Common myeloid progenitor, CD34-positive (primary cell): ENCODE data around the gene LRRC51.

Experiments used
- CTCF ChIA-PET: fragments of 350-600 bp; sonication (Branson Sonifier 250); formaldehyde crosslinking; loops from one replicate; lab custom pipeline; 2021; ENCODE audit warnings: antibody characterized with exemption; lab: Charles Lee
- POLR2A ChIA-PET: fragments of 350-600 bp; sonication (Branson Sonifier 250); formaldehyde crosslinking; loops from one replicate; lab custom pipeline; 2021; ENCODE audit warnings: antibody characterized with exemption; lab: Charles Lee
- DNase-seq, 3 donors: peaks; one replicate each; pipeline versions ENCODE4 v3.0.0 to v3.0.0-alpha.2; 2013
- H3K27ac ChIP-seq, 2 experiments: 1 replicate in 1 of 2; 2 replicates in 1 of 2; pipeline ENCODE4 v1.7.0; 2013; ENCODE audit warnings: inconsistent platforms in 2 of 2, low read length in 2 of 2, mild to moderate bottlenecking in 2 of 2, low read depth in 1 of 2, moderate library complexity in 1 of 2; ENCODE audit not compliant: severe bottlenecking in 2 of 2, insufficient read depth in 1 of 2, poor library complexity in 1 of 2
- H3K27me3 ChIP-seq, 5 experiments: replicated peaks in 2 of 5; 1 replicate in 3 of 5; 2 replicates in 2 of 5; pipeline versions ENCODE4 v1.6.1 to v1.7.0; 2013; ENCODE audit warnings: low read length in 4 of 5, mild to moderate bottlenecking in 2 of 5, moderate library complexity in 2 of 5, inconsistent platforms in 1 of 5; ENCODE audit not compliant: insufficient read depth in 5 of 5, control insufficient read depth in 4 of 5
- H3K36me3 ChIP-seq, 4 experiments: 1 replicate in 2 of 4; 2 replicates in 2 of 4; pipeline versions ENCODE4 v1.6.1 to v1.7.0; 2013; ENCODE audit warnings: low read length in 3 of 4, control low read depth in 1 of 4, mild to moderate bottlenecking in 1 of 4; ENCODE audit not compliant: control insufficient read depth in 4 of 4, insufficient read depth in 4 of 4
- H3K4me1 ChIP-seq, 4 experiments: 1 replicate in 3 of 4; 2 replicates in 1 of 4; pipeline versions ENCODE4 v1.6.1 to v1.7.1; 2013; ENCODE audit warnings: low read length in 3 of 4, mild to moderate bottlenecking in 3 of 4, control low read depth in 1 of 4, inconsistent platforms in 1 of 4, moderate library complexity in 1 of 4; ENCODE audit not compliant: control insufficient read depth in 4 of 4, insufficient read depth in 4 of 4; ENCODE audit errors: control extremely low read depth in 1 of 4
- H3K4me3 ChIP-seq, 7 experiments: 1 replicate in 4 of 7; 2 replicates in 3 of 7; pipeline versions ENCODE4 v1.5.1 to v1.7.0; 2013; ENCODE audit warnings: mild to moderate bottlenecking in 7 of 7, low read length in 6 of 7, moderate library complexity in 6 of 7, inconsistent platforms in 2 of 7, low read depth in 2 of 7, control low read depth in 1 of 7; ENCODE audit not compliant: insufficient read depth in 4 of 7, control insufficient read depth in 1 of 7; ENCODE audit errors: extremely low read depth in 1 of 7
- H3K9me3 ChIP-seq, 5 experiments: 1 replicate in 4 of 5; 2 replicates in 1 of 5; pipeline versions ENCODE4 v1.6.1 to v1.7.1; 2013; ENCODE audit warnings: low read length in 4 of 5, mild to moderate bottlenecking in 2 of 5, inconsistent platforms in 1 of 5, low read depth in 1 of 5, moderate library complexity in 1 of 5; ENCODE audit not compliant: control insufficient read depth in 4 of 5, insufficient read depth in 2 of 5; ENCODE audit errors: control extremely low read depth in 1 of 5
- WGBS: methylation state at CpG from one replicate; pipeline ENCODE4 v1.1.5; 2013; ENCODE audit not compliant: insufficient coverage; 5-methylcytosine and 5-hydroxymethylcytosine counted together

The LRRC51 gene

DNA sequence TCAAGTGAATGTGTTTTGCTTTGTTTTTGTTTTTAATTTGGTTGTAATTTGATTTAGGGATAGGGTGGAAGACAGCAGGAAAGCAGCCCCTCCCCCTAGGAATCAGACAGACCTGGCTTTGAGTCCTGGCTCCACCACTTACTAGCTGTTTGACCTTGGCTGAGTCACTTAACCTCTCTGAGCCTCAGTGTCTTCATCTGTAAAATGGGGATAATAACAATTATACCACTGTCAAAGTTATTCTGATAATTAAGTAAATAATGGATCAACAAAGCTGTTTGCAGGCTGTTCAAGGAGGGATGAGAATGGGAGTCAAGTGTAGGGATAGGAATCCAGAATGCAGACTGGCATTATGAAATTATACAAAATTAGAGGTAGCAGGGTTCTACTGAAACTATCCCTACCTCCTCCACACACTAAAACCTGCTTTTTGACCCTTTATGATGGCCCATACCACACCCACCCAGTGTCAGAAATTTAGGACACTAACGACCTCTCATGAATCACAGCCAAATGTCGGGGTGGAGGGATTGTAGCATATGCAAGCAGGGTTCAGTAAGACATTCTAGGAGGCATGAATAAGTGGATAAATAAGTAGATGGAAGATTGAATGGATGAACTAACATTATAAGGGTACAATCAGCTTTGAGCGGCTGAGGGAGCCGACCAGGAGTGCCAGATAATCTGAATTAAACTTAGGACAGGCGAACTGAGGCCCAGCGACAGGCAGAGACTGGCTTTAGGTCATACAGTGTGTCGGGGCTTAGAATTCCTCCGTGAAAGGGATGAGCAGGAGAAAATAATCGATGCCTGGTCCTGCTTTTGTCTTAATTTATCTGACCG, 30.9 kb downstream of the LRRC51 start:
- H3K9me3 ChIP-seq = no peaks in the 10 kb centered on the region
- H3K27ac ChIP-seq = peak overlapping the region; percentile 97 to 99
- peaks cover 13 to 18% (median 16%) of the 10 kb centered on the region in 4 experiments for H3K4me1 ChIP-seq
- CTCF ChIA-PET = interaction anchor here (1.1 to 3.2 kb wide), 8 partner anchors 10 to 85 kb away, joined by 3 to 13 read pairs (median 6); no protein-coding TSS in a partner anchor
- H3K36me3 ChIP-seq = peaks cover 0 to 26% (median 8%) of the 10 kb centered on the region in 4 experiments
- 18% methylated on average over 7 of the region's 10 CpGs for WGBS
- DNase-seq = peak in 2 of 3 donors; percentile 55 to 65
- no peaks in the 10 kb centered on the region for H3K27me3 ChIP-seq
- POLR2A ChIA-PET = interaction anchor here (0.8 to 1.9 kb wide), 4 partner anchors 10 to 155 kb away, joined by 3 to 14 read pairs (median 4); no protein-coding TSS in a partner anchor
- H3K4me3 ChIP-seq = peak overlapping the region; percentile 64 to 92 (median 78)

DNA sequence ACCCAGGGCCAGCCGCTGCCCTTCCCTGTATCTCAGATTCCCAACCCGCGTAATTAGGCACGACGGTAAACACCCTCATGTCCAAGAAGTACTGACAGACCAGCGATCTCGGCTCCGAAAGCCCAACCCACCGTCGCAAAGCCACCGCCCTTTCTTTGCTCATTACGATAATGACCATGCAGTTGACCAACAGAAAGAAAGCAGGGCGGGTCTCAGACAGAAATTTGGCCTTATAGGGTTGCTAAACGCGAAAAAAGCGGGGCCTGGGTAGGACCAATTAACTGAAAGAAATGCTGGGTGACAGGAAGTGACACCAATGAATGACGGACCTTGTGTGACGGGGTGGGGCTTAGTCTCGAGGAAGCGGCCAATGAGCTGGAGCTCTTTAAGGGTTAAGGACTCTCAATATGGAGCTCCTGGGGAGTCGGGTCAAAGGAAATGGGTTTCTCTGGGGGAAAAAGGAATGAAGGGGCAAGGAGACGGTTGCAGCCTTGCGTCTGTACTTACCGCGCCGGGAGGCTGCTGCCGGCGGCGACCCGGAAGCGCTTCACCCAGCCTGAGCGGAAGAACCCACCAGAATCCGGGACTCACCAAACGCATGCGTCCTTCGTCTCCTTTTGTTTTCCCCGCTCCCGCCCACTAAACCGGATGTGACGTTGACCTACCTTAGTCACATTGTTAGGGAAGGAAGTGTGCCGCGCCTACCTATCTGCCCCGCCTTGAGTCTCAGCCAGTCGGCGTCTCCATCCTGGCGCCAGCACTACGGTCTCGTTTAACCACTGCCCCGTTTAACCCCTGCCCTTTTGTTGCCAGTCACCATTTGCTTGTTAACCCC, 31.7 kb downstream of the LRRC51 start, which contains the start of gene ANAPC15:
ANAPC15 (minus strand) TSS at position 553 of the 835 bp plus-strand sequence. CDS start 1,419 bp downstream, outside the sequence.
- CTCF ChIA-PET = interaction anchor here (1.1 to 3.2 kb wide), 8 partner anchors 11 to 83 kb away, joined by 3 to 13 read pairs (median 4); no protein-coding TSS in a partner anchor
- peak; percentile 100 for DNase-seq
- H3K4me3 ChIP-seq = peak within 1 kb of the TSS; percentile 64 to 92 (median 78)
- peaks cover 0 to 26% (median 8%) of the 10 kb centered on the region in 4 experiments for H3K36me3 ChIP-seq
- POLR2A ChIA-PET = interaction anchor here (0.6 to 1.9 kb wide), 4 partner anchors 12 to 155 kb away, joined by 3 to 14 read pairs (median 4); no protein-coding TSS in a partner anchor
- peaks cover 13 to 18% (median 16%) of the 10 kb centered on the region in 4 experiments for H3K4me1 ChIP-seq
- peak within 1 kb of the TSS; percentile 97 to 99 for H3K27ac ChIP-seq
- no peaks in the 10 kb centered on the region for H3K9me3 ChIP-seq
- 0% methylated on average over 47 of the region's 49 CpGs for WGBS
- no peaks in the 10 kb centered on the region for H3K27me3 ChIP-seq

DNA sequence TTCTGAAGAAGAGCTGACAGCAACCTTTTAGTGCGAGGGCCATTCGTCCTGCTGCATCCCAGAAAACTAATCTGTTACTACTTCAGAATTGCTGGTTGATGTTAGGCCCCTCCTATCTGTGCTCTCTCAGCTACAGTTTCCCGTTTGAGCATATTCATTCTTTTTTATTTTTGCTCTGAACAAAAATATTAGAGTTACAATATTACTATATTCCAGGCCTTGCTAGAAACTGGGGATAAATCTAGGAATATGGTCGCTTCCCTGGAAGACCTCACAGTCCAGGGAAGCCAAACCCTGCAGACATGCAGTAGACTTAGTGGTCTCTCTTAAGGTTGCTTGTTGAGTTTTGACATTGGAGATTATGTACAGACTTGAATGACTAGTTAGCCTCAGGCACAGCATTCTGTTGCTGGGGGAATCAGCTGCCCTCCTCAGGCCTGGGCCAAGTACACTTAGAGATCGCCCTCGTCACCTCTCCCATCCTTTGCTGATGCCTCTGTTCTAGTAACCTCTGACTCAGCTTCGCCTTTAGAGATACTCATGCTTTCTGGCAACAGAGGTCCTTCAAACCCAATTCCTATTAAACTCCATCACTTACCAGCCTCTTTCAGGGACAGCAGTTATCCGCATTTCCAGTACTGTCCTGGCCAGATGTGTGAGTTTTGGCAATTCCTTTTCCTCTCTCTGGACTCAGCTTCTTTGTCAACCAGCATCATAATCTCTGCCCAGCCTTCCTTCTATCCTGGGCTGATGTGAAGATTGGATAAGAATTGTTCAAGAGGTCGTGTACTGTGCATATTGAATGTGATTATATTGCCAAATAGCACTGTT, 32.5 kb downstream of the LRRC51 start:
- Histone ChIP-seq H3K9me3 (no peaks in the 10 kb centered on the region), H3K4me1 (peaks cover 13 to 18% (median 16%) of the 10 kb centered on the region in 4 experiments), H3K36me3 (peaks cover 0 to 18% (median 6%) of the 10 kb centered on the region in 4 experiments), H3K27me3 (no peaks in the 10 kb centered on the region), H3K27ac (peak overlapping the region; percentile 97 to 99), H3K4me3 (peak overlapping the region; percentile 64 to 92 (median 78))
- DNase-seq = no peak
- CTCF ChIA-PET = interaction anchor here (1.1 to 3.2 kb wide), 7 partner anchors 12 to 84 kb away, joined by 3 to 13 read pairs (median 4); no protein-coding TSS in a partner anchor
- 57% methylated on average over 7 of the region's 9 CpGs for WGBS
- POLR2A ChIA-PET = interaction anchor here (0.6 to 1.9 kb wide), 2 partner anchors 12 to 14 kb away, joined by 3 to 14 read pairs; no protein-coding TSS in a partner anchor

- Histone ChIP-seq H3K9me3 (no peaks in the 10 kb centered on the region), H3K27ac (no peak overlapping the region), H3K27me3 (no peaks in the 10 kb centered on the region), H3K36me3 (peaks cover 0 to 7% (median 1%) of the 10 kb centered on the region in 4 experiments), H3K4me1 (peaks cover 13 to 27% (median 17%) of the 10 kb centered on the region in 4 experiments), H3K4me3 (no peak overlapping the region)
- DNase-seq = no peak
- ChIA-PET CTCF (interaction anchor here (2.3 kb wide), 1 partner anchor 30 kb away, joined by 7 read pairs; no protein-coding TSS in a partner anchor), POLR2A (no interaction called here)
- WGBS = 100% methylated on average over 1 of the region's 1 CpG
These were observed 33.9 kb downstream of the LRRC51 start for GRCh38 chr11:72114570-72114969.

DNA sequence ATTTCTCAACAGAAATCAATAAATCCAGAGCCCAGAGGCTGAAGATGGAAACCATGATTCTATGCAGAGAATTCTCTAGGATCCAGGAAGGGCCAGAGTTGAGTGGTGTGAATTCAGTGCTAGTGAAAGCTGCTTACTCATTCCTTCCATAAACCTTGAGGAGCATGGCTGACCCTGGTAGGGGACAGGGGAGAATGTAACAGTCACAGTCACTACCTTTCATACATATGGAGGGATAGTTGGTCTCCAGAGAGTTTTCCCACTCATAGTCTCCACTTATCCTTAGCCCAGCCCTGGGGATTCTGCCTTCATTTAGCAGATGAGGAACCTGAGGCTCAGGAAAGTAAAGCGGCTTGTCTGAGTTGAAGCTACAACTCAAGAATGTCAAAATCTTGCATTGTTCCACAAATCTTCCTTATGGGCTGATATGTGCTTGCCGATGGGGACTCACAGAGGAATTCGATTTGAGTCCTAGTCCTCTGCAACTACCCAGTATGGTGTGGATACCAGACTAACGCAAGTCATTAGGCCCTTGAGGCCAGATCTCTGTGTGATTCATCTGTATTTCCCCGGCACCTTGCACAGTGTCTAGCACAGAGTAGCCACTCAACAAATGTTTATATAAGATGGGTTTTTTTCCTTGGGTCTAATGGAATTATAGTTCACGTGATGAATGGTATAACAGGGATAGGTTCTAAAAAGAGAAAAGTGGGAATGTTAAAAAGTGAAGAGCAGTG, 35.5 kb downstream of the LRRC51 start:
- Histone ChIP-seq H3K4me1 (peaks cover 13 to 25% (median 15%) of the 10 kb centered on the region in 4 experiments), H3K9me3 (no peaks in the 10 kb centered on the region), H3K36me3 (no peaks in the 10 kb centered on the region), H3K4me3 (no peak overlapping the region), H3K27me3 (no peaks in the 10 kb centered on the region), H3K27ac (no peak overlapping the region)
- no peak for DNase-seq
- ChIA-PET POLR2A (no interaction called here), CTCF (interaction anchor here (2.3 kb wide), 1 partner anchor 28 kb away, joined by 7 read pairs; no protein-coding TSS in a partner anchor)
- WGBS = 100% methylated on average over 6 of the region's 6 CpGs
